Sigmoid colon (tissue), 3 donors: ENCODE measurements around the gene P2RY13.

Experiments
- CTCF ChIP-seq, 4 experiments: fragments of 450-650 bp in 3 of 4; fragments of 200-600 bp in 1 of 4; IDR thresholded peaks; one replicate each; pipeline ENCODE4 v1.5.1; 2016 to 2019; ENCODE audit warnings: antibody characterized with exemption in 4 of 4, mild to moderate bottlenecking in 3 of 4, moderate library complexity in 2 of 4
- POLR2A ChIP-seq, 2 donors: fragments of 450-650 bp; IDR thresholded peaks; one replicate each; pipeline ENCODE4 v1.6.1; 2016; ENCODE audit warnings: antibody characterized with exemption in 2 of 2, mild to moderate bottlenecking in 2 of 2, moderate library complexity in 2 of 2

DNA sequence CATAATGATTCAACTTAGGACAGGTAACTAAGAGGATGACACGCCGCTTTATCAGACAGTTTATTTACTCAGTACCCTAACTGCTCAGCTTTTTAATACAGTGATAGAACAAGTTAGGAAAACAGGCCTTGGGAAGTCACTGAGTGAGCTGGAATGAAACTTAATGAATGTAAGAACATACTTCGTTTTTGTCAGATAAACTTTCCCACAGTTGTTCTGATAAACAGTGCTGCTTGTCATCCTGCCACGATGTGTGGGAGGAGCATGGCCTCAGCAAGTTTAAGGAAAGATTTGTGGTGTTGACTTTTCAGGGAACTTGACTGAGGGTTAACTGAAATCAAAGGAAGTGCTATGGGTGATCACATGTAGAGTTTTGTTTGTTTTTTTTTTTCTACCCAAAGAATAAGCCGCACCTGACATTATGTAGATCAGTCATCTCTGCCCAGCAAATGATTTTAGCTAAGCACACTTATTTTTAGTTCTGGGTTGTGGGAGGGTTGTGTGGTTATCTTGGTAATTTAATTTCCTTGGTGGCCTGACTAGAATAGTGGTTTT is 45.4 kb downstream of the P2RY13 start:
- no peak for TF ChIP-seq CTCF (IDR thresholded peaks at IDR 0.05)
- TF ChIP-seq POLR2A (IDR thresholded peaks at IDR 0.05) = no peak
